ENCODE measurements around the gene ARID1B.
"Not testable (repeated sequence)": the region's sequence is repeated elsewhere in the genome, so short reads cannot be mapped to it uniquely, and the experiment has no call there.

GRCh38 chr6:156982864-156983263 lies 205.7 kb downstream of the ARID1B start:
- not testable (repeated sequence) for TF ChIP-seq SIX5 (IDR thresholded peaks at IDR 0.05; ENCODE audit: low read depth, low read length, severe bottlenecking); CTCF (IDR thresholded peaks at IDR 0.05 in 2 of 3, conservative IDR thresholded peaks at IDR 0.05 in 1 of 3; ENCODE audit: control insufficient read depth in 2 of 3, extremely low read depth in 1 of 3, insufficient read depth in 1 of 3, low read depth in 3 of 3, low read length in 3 of 3)

Measured in GM12878 (cell line).